HG02852 (cell line): ENCODE measurements around the gene FAM217B.

Source experiments
- ATAC-seq: cut with Tn5 transposase; IDR thresholded peaks from one replicate; pipeline ENCODE4 v1.9.1; 2021; ENCODE audit warnings: mild to moderate bottlenecking, moderate library complexity; ENCODE audit not compliant: unreplicated experiment

The FAM217B gene

DNA sequence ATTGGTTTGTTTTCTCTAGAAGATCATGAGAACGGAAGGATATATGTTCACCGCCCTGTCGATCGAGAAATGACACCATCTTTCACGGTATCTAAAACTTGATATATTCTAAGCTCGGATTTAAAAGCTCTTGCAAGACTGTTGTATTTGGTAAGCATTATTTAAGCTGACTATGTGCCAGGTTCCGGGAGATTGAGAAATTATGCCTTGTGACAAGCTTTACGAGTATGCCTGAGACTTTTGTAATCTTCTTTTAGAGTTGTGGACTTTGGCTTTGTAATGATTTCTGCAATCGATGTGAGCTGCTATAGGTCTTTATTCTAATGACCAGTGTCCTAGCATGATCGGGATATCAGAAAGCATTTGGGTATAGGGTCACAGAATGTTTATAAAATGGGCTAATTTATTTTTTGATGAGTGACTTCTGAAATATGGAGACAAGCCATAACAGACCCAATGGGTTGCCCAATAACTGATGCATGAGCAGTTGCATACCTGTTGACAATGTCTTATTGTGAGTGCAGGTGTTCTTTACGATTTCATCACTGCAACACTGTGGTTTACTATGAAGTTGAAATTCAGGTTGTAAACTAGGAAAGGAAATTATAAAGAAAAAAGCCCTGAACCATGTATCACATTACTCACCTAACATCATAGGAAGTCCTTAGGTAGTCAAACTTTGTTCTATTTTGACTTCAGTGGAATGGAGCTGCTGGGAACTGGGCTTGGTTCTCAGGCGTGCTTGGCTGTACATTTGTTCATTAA lies 32.0 kb downstream of the FAM217B start:
- ATAC-seq = no peak

DNA sequence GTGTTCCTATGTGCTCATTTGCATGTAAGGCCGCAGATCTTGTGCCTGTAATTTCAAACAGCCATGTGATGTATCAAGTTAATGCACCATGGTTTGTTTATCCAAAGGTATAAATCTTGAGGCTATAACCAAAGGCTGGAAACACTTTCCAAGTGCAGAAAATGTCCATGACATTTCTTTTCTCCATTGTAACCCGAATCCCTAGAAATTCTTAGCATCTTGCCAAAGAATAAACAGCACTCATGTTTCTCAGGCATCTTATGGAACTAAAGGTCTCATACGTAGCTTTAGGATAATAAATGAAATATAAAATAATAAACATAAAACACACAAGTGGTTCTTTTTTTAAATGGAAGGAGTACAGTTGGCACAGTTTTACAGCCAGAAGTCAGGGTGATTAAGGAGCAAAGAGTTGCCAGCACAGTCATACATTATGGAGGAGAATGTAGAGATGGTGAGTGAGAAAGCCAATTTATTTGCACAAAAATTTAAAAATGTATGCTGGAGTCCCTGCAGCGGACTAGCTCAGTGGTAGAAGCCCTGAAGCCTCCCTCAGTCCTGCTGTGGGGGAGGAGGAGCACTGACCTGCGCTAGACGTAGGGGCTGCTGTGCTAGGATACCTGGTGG lies 36.1 kb downstream of the FAM217B start:
- ATAC-seq = no peak

- ATAC-seq = no peak
These were observed 36.9 kb downstream of the FAM217B start for GRCh38 chr20:59977086-59977485.

DNA sequence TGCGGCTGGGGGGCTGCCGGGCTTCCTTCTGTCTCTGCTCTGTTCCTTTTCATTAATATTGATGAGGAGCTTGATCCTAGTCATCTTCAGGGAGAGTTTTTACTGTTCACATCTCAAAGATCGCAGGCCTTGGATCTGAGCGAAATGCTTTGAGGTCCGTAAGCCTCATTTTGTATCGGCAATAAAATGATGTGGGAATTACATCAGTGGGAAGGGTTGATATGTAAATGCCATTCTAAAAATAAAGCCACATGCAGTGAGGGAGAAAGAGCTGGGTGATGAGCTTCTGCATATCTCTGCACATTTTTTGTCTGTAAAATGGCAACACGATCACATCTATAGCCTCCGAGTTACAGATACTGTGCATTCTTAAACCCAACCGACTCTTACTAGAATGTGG lies 42.9 kb downstream of the FAM217B start:
- no peak for ATAC-seq

- no peak for ATAC-seq
These were observed 44.4 kb downstream of the FAM217B start for GRCh38 chr20:59984541-59984940.

DNA sequence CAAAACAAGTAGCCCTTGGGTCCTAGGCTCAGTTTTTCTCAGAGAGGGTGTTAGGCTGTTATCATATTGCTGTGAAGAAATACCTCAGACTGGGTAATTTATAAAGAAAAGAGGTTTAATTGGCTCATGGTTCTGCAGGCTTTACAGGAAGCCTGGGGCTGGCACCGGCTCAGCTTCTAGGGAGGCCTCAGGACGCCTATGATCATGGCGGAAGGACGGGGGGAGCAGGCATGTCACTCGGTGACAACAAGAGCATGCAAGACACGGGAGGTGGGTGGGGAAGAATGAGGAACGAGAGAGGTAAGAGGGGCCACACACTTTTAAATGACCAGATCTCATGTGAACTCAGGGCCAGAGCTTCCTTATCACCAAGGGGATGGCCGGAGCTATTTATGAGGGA lies 45.0 kb downstream of the FAM217B start:
- ATAC-seq = no peak

GRCh38 chr20:59985864-59986263 lies 45.7 kb downstream of the FAM217B start:
- no peak for ATAC-seq

- no peak for ATAC-seq
These were observed 46.9 kb downstream of the FAM217B start for GRCh38 chr20:59987135-59987534.

DNA sequence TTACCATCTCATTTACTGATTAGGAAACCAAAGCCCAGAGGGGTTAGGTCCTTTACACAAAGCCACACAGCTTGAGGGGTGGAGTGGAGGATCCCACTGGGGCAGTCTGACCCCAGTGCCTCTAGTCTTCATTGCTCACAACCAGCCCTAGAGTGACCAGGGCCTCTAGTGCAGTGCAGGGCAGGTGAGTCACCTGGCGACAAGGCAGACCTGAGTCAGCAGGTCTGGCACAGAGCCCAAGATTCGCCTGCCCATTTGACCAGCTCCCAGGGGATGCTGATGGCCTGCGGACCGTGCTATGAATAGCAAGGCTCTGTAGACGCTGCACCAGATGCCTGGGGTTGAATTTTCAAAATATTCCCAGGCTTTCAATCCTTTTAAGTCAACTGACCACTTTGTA lies 48.0 kb downstream of the FAM217B start:
- ATAC-seq = no peak

- no peak for ATAC-seq
These were observed 52.4 kb downstream of the FAM217B start for GRCh38 chr20:59992526-59993084.

GRCh38 chr20:59993736-59994430 lies 53.7 kb downstream of the FAM217B start:
- ATAC-seq = no peak

DNA sequence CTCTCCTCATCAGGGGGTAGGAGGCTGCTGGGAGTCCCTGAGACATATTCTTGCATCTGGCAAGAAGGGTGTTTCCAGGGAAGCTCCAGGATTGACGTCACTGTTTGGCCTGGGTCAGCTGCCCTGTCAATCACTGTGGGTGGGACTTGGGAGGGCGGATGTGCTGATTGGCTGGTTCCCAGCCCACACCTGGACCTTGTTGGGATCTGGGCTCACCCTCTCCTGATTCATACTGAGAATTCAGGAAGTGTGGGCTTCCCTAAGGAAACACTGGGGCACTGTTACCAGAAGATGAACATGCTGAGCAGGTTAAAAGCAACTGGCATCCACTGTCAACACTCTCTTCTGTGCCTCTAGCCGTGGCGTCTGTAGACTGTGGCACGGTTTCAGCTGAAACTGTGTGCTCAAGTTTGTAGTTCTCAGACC lies 54.5 kb downstream of the FAM217B start:
- no peak for ATAC-seq

GRCh38 chr20:59996108-59996507 lies 55.9 kb downstream of the FAM217B start:
- ATAC-seq = no peak

- ATAC-seq = no peak
These were observed 57.7 kb downstream of the FAM217B start for GRCh38 chr20:59997896-59998295.
